GM12872 (cell line): Measurements from ENCODE around the gene HEYL.

Experiments used
- CTCF ChIP-seq: IDR thresholded peaks from 3 replicates; pipeline ENCODE4 v1.5.1; 2011; ENCODE audit warnings: low read depth, mild to moderate bottlenecking, low read length, moderate library complexity; ENCODE audit not compliant: insufficient read depth

Gene HEYL

GRCh38 chr1:39632323-39632681 is 7.1 kb downstream of the HEYL start:
- TF ChIP-seq CTCF: no peak

GRCh38 chr1:39631361-39632322 is 7.8 kb downstream of the HEYL start:
- no peak for TF ChIP-seq CTCF

- TF ChIP-seq CTCF: no peak
These were observed 10.6 kb downstream of the HEYL start for GRCh38 chr1:39628807-39629350.

- TF ChIP-seq CTCF: no peak
These were observed 12.8 kb downstream of the HEYL start for GRCh38 chr1:39626646-39627045.

GRCh38 chr1:39625462-39626273 is 13.8 kb downstream of the HEYL start:
- TF ChIP-seq CTCF: no peak

- no peak for TF ChIP-seq CTCF
These were observed 14.4 kb downstream of the HEYL start for GRCh38 chr1:39625009-39625408.

- TF ChIP-seq CTCF: no peak
These were observed 16.4 kb downstream of the HEYL start for GRCh38 chr1:39623053-39623452.
